Left ventricle myocardium inferior (tissue), 1 donor: ENCODE results near the gene LRRC61. TPM values are rescaled to one million over a fixed set of nuclear protein-coding genes. Genes with fewer than 3 reads are reported as not detected.

Experiments
- DNase-seq: peaks from one replicate; pipeline ENCODE4 v3.0.0-alpha.2; 2020
- H3K27ac ChIP-seq: fragments of 200-600 bp; replicated peaks from 2 replicates; pipeline ENCODE4 v1.8.0; 2021
- H3K27me3 ChIP-seq: fragments of 200-600 bp; 2 replicates; pipeline ENCODE4 v1.8.0; 2021; ENCODE audit warnings: low read depth
- H3K36me3 ChIP-seq: fragments of 200-600 bp; 2 replicates; pipeline ENCODE4 v1.8.0; 2021
- H3K4me1 ChIP-seq: fragments of 200-600 bp; 2 replicates; pipeline ENCODE4 v1.8.0; 2021
- H3K4me3 ChIP-seq: fragments of 200-600 bp; 2 replicates; pipeline ENCODE4 v1.8.0; 2021; ENCODE audit warnings: mild to moderate bottlenecking, moderate library complexity
- H3K9me3 ChIP-seq: fragments of 200-600 bp; replicated peaks from 2 replicates; pipeline ENCODE4 v1.8.0; 2021
- intact Hi-C: fragments of 100-400 bp; cut with micrococcal nuclease; formaldehyde crosslinking; loops from one replicate; pipeline ENCODE4 v1.11.0; 2022
- total RNA-seq: library from RNA; stranded (reverse); fragmentation: NEBNext Ultra II Directional; extraction: Animal tissue kit (Norgen Biotek cat#: 25700); gene quantifications from one replicate; pipeline ENCODE4 v1.2.1, GENCODE V29; 2021
- TF ChIP-seq, protein P1 (sequence below): fragments of 200-600 bp; IDR thresholded peaks from 2 replicates; pipeline ENCODE4 v1.8.0; 2021; ENCODE audit warnings: antibody characterized with exemption, mild to moderate bottlenecking, borderline replicate concordance
- donor health status: DM: no; HTN: yes; CAD: no; lungs with severe emphysema.

The LRRC61 gene
- total RNA-seq, 1 donor from 2014 or later = 4.3 TPM

DNA sequence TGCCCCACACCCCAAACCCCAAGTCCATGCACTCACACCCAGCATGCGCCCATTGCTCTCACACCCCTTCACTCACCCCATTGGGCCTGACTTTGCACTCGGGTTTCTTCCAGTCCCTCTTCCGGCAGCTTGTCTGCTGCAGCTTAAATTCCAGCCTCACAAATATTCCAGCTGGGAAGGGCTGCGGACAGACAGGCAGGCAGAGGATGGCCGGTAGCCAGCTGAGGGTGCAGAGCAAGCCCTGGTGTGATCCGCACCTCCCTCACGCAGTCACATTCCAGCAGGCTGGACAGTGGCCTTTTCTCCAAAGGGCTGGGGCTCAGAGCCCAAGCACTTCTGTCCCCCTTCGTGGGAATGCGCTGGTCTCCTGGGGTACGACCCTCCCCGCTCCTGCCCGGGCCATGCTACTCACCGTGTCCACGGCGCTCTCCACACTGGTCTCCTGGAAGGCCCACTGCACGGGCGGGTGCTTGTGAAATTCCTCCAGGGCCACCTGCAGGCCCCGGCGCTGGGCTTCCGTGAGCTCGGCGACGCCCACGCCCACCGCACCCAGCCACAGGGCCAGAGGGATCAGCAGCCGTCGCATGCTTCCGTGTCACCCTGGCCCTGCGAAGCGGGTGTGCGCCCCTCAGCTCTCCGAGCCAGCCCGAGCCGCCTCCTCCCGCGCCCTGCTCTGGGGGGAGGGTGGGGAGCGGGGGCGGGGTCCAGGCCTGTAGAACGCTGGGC, 17.0 kb downstream of the LRRC61 start:
- Histone ChIP-seq H3K4me1 (peaks cover 35% of the 10 kb centered on the region), H3K36me3 (no peaks in the 10 kb centered on the region), H3K27ac (peak overlapping the region; percentile 56), H3K27me3 (peaks cover 52% of the 10 kb centered on the region), H3K9me3 (peaks cover 15% of the 10 kb centered on the region), H3K4me3 (peak overlapping the region; percentile 67)
- DNase-seq = peak; percentile 60
- intact Hi-C loops = no loop called here
- TF ChIP-seq, protein P1, sequence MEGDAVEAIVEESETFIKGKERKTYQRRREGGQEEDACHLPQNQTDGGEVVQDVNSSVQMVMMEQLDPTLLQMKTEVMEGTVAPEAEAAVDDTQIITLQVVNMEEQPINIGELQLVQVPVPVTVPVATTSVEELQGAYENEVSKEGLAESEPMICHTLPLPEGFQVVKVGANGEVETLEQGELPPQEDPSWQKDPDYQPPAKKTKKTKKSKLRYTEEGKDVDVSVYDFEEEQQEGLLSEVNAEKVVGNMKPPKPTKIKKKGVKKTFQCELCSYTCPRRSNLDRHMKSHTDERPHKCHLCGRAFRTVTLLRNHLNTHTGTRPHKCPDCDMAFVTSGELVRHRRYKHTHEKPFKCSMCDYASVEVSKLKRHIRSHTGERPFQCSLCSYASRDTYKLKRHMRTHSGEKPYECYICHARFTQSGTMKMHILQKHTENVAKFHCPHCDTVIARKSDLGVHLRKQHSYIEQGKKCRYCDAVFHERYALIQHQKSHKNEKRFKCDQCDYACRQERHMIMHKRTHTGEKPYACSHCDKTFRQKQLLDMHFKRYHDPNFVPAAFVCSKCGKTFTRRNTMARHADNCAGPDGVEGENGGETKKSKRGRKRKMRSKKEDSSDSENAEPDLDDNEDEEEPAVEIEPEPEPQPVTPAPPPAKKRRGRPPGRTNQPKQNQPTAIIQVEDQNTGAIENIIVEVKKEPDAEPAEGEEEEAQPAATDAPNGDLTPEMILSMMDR = peak; percentile 13

DNA sequence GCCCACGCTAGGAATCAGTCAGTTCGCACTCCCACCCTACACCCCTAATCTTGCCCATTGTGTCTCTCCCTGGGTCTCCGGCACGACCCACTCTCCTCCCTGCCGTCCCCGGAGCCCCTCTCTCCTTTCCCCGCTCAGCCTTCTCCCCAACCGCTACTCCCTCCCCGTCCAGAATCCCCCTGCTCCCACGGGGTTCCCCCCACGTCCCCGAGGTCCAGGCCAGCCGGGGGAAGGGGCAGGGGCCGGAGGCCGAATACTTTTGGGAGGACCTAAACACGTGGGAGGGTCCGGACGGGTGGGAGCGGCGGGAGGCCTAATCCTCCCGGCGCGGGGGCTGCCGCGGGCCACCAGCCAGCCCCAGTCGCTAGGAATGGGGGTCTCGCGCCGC, 17.7 kb downstream of the LRRC61 start:
- intact Hi-C loops = no loop called here
- Histone ChIP-seq H3K4me1 (peaks cover 31% of the 10 kb centered on the region), H3K27ac (peak overlapping the region; percentile 56), H3K36me3 (no peaks in the 10 kb centered on the region), H3K9me3 (peaks cover 15% of the 10 kb centered on the region), H3K4me3 (peak overlapping the region; percentile 67), H3K27me3 (peaks cover 56% of the 10 kb centered on the region)
- TF ChIP-seq, protein P1 = no peak
- DNase-seq = no peak

DNA sequence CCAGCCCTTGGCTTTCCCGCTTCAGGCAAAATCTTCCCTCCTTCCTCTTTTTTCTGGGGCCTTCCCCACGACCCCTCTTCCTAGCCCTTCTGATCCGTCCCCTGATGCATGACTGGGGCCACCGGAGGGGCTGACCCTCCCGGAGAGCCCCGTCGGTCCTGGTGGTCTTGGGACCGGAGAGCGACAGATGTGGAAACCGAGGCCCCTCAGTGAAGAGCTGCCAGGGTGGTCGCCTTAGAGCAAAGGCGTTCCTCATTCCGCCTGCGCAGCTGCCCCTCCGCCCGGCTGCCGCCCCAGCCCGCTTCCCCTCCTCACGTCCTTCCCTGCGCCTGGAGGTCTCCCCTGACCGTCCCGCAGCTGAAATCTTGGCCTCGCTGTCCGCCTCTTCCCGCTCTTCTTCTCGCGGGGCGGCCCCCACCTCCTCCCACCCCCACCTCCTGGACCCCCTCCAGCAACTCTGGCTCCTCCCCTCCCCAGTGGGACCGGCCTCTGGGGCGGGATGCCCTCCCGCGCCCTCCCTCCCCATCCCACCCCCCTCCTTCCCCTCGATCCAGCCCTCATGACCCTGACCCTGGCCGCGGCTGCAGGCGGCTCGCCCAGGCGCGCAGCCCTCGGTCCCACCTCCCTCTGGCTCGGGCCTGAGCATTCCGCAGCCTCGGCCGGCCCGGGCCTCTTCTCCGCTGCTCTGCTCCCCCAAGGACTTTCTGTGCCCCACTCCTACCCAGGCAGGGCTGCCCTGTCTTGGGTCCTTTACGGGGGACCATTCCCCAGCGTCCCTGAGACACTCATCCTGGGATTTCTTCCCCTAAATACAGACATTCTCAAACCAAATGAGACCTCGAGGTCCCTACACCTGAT, 18.3 kb downstream of the LRRC61 start, which contains the start of gene RARRES2:
TSS of gene RARRES2 (minus strand) at position 367 of the 858 bp plus-strand sequence. CDS start 1,020 bp downstream, outside the sequence.
- intact Hi-C loops = no loop called here
- Histone ChIP-seq H3K4me3 (peak within 1 kb of the TSS; percentile 67), H3K36me3 (no peaks in the 10 kb centered on the region), H3K4me1 (peaks cover 30% of the 10 kb centered on the region), H3K27ac (peak within 1 kb of the TSS; percentile 56), H3K9me3 (peaks cover 15% of the 10 kb centered on the region), H3K27me3 (peaks cover 61% of the 10 kb centered on the region)
- DNase-seq = peak; percentile 56
- TF ChIP-seq, protein P1 = no peak

DNA sequence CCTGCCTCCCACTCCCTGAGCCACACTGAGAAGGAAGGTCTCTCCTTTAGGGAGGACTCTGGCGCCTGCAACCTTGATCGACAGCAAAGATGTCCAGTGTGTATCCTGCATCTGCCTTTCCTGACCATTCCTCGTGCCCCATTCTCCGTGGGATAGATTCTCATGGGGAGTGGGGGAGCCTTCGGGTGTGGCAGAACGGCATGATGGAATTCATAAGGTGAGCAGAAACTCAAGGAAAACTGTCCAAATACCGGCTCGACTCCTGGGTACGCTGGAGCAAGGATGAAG, 18.9 kb downstream of the LRRC61 start:
- intact Hi-C loops = no loop called here
- DNase-seq = no peak
- peak overlapping the region; percentile 67 for H3K4me3 ChIP-seq
- H3K4me1 ChIP-seq = peaks cover 30% of the 10 kb centered on the region
- peak overlapping the region; percentile 33 for H3K27ac ChIP-seq
- H3K27me3 ChIP-seq = peaks cover 61% of the 10 kb centered on the region
- no peaks in the 10 kb centered on the region for H3K36me3 ChIP-seq
- TF ChIP-seq, protein P1 = no peak
- H3K9me3 ChIP-seq = peaks cover 15% of the 10 kb centered on the region

DNA sequence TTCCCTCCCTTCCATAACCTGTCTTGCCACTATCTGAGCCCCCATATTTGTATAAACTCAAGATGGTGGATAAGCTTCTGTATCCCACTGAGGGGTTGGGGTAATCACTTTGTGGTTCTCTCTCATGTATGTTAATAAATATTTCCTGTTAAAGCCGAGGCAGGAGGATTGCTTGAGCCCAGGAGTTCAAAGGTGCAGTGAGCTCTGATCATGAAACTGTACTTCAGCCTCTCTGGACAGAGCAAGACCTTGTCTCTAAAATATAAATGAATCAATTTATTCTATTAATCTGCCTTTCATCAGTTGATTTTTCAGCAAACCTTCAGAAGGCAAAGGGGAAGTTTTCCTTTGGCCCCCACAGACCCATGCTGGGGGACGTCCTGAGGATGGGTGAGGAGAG, 20.1 kb downstream of the LRRC61 start:
- Histone ChIP-seq H3K27me3 (peaks cover 65% of the 10 kb centered on the region), H3K4me1 (peaks cover 30% of the 10 kb centered on the region), H3K27ac (no peak overlapping the region), H3K4me3 (no peak overlapping the region), H3K36me3 (no peaks in the 10 kb centered on the region), H3K9me3 (peaks cover 15% of the 10 kb centered on the region)
- TF ChIP-seq, protein P1 = no peak
- intact Hi-C loops = no loop called here
- no peak for DNase-seq
